Activated T-cell treated with anti-CD3 and anti-CD28 coated beads, Interleukin-2, amount 50 U/mL, for 48 hours (primary cell): Measurements from ENCODE around the gene ADAM22.
"Not testable (repeated sequence)": the region's sequence is repeated elsewhere in the genome, so short reads cannot be mapped to it uniquely, and the experiment has no call there.

ENCODE experiments used
- DNase-seq, 2 experiments: peaks; one replicate each; pipeline ENCODE4 v3.0.0-alpha.2; 2020

Gene ADAM22, protein sequence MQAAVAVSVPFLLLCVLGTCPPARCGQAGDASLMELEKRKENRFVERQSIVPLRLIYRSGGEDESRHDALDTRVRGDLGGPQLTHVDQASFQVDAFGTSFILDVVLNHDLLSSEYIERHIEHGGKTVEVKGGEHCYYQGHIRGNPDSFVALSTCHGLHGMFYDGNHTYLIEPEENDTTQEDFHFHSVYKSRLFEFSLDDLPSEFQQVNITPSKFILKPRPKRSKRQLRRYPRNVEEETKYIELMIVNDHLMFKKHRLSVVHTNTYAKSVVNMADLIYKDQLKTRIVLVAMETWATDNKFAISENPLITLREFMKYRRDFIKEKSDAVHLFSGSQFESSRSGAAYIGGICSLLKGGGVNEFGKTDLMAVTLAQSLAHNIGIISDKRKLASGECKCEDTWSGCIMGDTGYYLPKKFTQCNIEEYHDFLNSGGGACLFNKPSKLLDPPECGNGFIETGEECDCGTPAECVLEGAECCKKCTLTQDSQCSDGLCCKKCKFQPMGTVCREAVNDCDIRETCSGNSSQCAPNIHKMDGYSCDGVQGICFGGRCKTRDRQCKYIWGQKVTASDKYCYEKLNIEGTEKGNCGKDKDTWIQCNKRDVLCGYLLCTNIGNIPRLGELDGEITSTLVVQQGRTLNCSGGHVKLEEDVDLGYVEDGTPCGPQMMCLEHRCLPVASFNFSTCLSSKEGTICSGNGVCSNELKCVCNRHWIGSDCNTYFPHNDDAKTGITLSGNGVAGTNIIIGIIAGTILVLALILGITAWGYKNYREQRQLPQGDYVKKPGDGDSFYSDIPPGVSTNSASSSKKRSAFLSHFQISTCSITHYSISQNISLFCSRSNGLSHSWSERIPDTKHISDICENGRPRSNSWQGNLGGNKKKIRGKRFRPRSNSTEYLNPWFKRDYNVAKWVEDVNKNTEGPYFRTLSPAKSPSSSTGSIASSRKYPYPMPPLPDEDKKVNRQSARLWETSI

DNA sequence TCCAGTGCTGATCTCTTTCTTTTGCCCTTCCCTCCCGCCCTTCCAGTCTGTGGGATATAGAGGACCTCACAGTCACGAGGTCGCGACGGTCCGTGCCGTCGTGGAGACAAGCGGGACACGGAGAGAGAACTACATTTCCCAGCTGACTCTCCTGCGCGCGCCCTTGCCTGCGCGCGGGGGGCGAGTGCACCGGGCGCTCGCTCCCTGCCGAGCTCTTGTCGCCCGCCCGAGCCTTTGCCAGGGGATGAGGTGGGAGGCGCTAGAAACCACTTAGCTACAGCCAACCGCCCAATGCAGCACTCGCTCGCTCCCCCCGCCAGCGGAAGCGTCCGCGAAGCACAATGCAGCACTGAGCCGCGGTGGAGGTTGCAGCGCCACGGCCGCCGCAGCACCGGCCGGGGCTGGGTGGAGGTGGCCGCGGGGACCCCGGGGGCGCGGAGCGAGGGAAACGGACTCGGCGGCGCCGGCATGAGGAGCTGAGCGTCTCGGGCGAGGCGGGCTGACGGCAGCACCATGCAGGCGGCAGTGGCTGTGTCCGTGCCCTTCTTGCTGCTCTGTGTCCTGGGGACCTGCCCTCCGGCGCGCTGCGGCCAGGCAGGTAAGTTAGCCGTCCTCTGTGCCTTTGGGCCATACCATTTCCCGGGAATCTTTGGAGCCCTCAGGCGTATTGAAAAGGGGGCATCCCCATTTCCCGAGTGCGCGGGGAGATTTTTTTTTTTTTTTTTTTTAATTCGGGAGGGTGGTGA lies at the start of gene ADAM22:
ADAM22 (plus strand) TSS at position 299 of the 746 bp plus-strand sequence; CDS start at position 514, 215 bp downstream.
- DNase-seq, result peak; percentile 84 to 89

DNA sequence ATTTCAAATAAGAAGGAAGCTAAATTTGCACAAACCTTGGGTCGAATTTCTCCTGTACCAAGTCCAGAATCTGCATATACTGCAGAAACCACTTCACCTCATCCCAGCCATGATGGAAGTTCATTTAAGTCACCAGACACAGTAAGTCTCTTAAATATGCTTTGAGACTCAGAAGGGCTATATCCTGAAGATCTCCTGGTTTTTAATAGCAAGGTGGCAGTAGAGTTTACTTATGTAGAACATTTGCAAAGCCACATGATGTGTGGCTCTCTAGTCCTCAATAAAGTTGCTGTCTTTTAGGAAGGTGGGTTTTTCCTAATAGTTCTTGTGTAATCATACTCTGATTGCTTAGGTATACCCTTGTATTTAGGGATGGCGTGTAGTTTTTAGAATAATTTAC lies 49.0 kb upstream of the ADAM22 start:
- DNase-seq, result no peak

DNA sequence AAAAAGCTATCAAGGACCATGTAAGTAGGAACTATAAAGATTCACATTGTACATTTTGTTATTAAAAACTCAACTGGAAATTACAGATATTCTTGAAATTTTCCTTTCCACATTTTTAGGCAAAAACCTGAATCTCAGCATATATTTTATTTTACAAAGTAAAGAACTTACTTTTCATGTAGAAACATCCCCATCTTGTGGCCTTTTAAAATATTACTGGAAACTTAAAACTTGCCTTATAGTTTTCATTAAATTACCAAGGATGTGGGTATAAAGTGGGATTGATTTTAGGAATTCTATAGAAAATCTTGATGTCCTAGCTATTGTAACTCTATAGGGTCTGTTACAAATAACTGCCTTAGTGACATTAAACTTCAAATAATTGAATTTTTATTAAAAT lies 47.2 kb upstream of the ADAM22 start:
- no peak for DNase-seq

DNA sequence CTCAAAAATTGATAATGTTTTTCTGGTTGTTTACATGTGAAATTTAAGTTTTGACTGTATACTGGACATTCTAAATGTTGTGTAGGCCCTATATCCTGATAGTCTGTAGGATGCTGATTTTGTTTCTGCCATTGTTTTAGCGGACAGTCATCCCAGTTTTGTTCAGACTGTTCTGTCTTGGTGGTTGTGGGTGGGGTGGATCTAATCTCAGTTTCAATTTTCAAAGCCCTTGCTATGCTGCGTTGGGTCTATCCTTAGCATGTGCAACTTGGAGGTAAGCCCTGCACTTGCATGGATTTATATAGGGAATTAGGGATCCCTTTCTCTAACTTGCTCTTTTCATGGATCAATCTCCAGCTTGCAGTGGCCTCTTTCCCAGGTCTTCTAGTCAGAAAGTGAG lies 38.7 kb upstream of the ADAM22 start:
- no peak for DNase-seq

DNA sequence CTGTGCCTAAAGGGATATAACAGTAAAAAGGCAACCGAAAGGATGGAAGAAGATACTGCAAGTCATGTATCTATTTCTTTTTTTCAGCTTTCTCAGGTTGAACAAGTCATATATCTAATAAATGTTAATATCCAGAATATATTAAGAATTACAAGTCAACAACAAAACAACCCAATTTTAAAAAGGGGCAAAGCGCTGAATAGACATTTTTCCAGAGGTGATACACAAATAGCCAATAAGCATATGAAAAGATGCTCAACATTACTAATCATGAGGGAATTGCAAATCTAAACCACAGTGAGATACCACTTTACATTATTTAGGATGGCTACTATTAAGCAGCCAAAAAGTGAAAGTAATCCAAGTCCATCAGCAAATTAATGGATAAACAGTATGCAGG lies 34.8 kb upstream of the ADAM22 start:
- no peak for DNase-seq

DNA sequence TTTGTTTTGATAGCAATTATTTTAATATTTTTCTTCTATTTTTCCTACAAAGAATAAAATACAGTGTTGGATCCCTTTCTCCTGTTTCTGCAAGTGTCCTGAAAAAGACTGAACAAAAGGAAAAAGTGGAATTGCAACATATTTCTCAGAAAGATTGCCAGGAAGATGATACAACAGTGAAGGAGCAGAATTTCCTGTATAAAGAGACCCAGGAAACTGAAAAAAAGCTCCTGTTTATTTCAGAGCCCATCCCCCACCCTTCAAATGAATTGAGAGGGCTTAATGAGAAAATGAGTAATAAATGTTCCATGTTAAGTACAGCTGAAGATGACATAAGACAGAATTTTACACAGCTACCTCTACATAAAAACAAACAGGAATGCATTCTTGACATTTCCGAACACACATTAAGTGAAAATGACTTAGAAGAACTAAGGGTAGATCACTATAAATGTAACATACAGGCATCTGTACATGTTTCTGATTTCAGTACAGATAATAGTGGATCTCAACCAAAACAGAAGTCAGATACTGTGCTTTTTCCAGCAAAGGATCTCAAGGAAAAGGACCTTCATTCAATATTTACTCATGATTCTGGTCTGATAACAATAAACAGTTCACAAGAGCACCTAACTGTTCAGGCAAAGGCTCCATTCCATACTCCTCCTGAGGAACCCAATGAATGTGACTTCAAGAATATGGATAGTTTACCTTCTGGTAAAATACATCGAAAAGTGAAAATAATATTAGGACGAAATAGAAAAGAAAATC lies 26.7 kb upstream of the ADAM22 start:
- not testable (repeated sequence) for DNase-seq

DNA sequence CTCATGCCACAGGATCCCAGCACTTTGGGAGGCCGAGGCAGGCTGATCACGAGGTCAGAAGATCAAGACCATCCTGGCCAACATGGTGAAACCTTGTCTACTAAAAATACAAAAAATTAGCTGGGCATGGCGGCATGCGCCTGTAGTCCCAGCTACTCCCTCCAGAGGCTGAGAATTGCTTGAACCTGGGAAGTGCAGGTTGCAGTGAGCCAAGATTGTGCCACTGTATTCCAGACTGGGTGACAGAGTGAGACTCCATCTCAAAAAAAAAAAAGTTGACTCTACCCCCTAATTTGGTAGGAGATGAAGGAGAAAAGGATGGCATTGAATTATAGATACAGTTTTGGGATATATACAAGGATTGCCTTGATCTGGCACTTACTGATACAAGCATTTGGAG lies 25.2 kb upstream of the ADAM22 start:
- not testable (repeated sequence) for DNase-seq

DNA sequence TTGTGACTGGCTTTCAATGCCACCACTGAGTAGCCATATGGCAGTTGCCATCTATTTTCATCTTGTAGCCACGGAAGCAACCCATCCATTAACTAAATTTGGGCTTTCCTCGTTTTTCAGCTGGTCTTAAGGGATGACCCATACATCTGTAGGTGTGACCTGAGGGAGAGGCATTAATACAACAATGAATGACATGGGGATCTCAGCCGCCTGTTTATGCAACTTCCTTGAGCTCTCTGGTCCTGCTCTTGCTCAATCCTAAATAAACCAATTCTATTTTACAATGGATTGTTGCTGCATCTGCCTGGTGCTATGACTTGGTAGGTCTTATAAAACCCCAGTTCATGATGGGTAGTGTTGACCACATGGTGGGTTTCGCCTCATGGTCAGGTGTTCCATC lies 21.9 kb upstream of the ADAM22 start:
- DNase-seq, result no peak

DNA sequence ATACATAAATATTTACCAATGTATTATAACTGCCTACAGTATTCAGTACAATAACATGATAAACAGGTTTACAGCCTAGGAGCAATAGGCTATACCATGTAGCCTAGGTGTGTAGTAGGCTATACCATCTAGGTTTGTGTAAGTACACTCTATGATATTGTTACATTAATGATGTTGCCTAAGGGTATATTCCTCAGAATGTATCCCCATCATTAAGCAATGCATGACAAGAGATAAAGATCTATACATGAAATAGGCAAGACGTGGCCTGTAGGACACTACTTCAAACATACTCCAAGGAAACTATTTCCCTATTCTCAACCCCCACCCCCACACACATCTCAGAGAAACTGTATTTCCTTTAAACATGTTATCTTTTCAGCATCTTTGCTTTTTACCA lies 15.3 kb upstream of the ADAM22 start:
- DNase-seq, result no peak

DNA sequence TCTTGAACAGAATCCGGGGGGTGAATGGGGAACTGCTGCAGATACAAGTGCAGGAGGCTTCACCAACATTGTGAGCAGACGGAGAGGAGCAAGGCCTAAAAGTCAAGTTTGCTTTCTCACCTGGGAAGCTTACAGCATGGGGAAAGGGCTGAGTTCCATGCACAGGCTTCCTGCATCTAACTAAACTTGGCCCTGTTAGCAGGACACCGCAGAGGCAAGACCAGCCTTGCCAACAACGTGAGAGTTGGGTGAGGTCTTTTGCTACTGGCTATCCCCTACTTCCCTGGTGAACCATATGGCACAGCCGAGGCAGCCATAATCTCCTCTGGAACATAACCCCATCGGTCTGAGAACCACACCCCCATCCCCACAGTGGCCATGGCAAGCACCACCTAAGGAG lies 14.2 kb upstream of the ADAM22 start:
- no peak for DNase-seq

DNA sequence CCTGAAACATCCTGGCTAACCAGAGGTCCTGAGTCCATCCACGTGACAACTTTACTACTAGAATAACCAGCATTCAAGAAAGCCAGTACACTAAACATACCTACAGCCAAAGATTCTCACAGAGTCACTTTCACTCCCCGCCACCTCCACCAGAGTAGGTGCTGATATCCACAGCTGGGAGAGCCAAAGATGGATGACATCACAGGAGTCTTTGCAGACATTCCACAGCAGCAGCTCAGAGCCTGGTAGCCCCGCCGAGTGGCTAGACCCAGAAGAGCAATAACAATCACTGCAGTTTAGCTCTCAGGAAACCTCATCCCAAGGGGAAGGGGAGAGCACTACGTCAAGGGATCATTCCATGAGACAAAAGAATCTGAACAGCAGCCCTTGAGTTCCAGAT lies 13.5 kb upstream of the ADAM22 start:
- no peak for DNase-seq

DNA sequence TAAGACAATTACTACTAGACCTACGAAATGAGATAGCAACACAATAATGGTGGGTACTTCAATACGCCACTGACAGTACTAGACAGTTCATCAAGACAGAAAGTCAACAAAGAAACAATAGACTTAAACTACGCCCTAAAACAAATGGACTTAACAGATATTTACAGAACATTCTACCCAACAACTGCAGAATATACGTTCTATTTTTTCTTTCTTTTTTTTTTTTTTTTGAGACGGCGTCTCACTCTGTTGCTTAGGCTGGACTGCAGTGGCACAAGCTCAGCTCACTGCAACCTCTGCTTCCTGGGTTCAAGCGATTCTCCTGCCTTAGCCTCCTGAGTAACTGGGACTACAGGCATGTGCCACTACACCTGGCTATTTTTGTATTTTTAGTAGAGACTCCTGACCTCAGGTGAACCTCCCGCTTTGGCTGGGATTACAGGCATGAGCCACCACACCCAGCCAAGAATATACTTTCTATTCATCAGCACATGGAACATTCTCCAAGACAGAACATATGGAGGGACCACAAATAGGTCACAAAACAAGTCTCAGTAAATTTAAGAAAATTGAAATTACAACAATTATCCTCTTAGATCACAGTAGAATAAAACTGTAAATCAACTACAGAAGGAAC lies 11.2 kb upstream of the ADAM22 start:
- not testable (repeated sequence) for DNase-seq

DNA sequence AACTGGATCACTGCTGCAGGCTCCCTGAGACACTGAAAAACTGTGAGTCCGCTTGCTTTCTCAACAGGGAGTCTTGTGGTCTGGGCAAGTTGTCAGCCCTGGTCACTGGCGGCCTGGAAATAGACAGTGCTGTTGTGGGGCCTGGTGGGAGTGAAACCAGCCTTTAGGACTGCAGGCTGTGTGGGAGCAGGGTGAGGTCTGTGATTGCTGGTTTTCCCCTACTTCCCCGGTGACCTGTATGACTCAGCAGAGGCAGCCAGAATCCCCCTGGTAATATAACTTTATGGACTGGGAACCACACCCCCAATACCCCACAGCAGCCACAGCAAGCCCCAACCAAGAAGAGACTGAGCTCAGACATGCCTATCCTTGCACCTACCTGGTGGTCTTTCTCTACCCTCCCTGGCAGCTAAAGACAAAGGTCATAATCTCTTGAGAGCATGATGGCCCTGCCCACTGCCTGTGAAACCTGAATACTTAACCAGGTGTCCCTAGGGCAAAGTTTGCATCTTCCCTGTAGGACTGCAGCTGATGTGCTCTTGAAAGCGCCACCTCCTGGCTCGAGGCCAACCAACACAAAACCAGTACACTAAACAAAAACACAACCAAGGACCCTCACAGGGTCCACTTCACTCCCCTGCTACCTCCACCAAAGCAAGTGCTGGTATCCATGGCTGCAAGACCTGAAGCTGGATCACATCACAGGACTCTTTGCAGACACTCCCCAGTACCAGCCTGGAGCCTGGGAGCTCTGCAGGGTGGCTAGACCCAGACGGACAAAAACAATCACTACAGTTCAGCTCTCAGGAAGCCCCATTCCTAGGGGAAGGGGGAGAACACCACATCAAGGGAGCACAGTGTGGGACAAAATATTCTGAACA lies 7.2 kb upstream of the ADAM22 start:
- DNase-seq, result no peak

DNA sequence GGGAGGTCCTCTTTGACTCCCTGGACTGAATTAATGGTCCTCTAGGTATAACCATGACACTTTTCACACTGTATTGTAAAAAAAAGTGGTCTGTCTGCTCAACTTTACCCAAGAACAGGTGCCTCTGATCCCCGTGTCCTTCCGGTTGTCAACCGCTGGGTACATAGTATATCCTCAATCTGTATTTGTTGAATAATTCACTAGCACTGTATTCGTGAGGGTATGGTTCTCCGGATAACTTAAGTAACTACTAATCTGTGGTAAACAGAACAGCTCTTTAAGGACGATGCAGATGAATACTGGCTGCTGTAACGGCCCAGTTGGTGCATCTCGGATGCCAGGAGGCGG lies 472 bp upstream of the ADAM22 start:
- DNase-seq, result no peak

DNA sequence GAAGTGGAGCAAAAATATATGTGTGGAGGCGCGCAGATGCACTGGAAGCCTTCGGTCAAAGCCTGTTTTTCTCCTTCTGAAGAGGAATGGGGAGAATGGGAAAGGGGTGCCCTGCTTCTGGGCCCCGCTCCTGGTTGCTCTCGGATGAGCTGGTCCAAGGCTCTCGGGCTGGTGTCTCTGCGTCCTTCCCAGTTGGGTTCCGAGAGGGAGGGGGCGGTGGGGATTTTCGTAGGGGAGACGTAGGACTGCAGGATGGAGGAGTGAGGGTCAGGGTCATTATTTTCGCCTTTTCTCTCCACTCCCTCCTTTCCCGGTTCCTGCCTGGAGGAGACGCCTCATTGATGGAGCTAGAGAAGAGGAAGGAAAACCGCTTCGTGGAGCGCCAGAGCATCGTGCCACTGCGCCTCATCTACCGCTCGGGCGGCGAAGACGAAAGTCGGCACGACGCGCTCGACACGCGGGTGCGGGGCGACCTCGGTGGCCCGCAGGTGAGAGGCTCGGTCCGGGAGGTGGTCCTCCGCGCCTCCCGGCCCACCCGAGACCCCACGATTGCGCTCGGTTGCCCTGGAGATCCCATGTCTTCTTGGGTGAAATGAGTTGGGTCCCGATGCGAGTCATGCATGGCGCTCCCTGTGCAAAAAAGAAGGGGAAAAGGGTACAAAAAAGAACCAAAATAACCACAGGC lies 790 bp downstream of the ADAM22 start:
- DNase-seq, result peak; percentile 41 to 49

DNA sequence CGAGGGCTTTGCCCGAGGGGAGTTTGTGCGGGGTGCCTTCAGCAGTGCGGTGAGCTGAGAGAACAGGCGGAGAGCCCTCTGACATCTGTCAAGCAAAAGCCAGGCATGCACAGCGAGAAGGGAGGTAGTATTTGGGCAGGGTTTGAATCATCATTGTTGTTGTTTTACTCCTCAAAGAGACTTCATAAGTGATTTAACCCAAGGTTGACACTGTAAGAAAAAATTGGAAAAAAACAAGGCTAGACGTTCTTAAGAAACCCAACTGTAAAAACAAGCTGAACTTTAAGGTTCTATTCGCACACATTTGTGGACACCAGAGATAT lies 1.3 kb downstream of the ADAM22 start:
- DNase-seq, result no peak

DNA sequence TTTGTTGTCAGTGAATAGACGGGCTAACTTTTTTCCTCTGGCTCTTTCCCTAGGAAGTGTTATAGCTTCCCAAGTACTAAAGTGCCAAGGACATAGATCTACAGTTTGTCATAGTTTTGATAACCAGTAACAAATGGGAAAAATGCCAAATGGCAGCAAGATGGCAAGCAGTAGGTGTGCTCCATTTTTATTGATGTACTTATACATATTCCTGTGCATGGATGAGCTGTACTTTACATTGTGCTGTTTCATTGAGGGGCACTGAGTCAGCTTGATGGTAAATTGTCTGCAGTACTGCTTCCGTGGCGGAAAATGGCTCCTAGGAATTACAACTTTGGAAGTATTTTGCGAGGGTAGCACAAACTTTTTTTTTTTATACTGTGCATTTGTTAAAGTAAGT lies 7.1 kb downstream of the ADAM22 start:
- no peak for DNase-seq

DNA sequence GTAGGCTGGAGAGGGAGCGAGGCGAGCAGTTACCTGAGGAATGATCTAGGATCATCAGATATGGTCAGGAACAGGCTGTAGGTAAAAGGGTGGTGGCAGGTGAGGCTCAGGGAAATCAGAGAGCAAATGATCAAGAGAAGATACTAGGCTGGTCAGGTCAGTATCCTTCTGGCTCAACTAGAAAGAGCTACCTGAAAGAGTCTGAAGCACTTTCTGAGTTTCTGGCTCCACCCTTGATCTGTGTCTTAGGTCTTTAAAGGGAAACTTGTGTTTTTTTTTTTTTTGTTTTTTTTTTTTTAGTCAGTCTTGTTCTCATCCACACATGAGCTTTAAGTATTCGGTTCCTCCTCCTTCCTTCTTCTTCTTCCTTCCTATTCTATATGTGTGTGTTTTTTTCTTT lies 10.5 kb downstream of the ADAM22 start:
- no peak for DNase-seq

DNA sequence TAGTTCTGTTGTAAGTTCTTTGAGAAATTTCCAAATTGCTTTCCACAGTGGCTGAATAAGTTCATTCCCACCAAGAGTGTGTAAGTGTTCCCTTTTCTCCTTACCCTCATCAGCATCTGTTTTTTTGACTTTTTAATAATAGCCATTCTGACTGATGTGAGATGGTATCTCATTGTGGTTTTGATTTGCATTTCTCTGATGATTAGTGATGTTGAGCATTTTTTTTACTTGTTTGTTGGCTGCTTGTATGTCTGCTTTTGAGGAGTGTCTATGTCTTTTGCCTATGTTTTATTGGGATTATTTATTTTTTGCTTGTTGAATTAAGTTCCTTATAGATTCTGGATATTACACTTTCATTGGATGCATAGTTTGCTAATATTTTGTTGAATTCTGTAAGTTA lies 11.9 kb downstream of the ADAM22 start:
- DNase-seq, result not testable (repeated sequence)

DNA sequence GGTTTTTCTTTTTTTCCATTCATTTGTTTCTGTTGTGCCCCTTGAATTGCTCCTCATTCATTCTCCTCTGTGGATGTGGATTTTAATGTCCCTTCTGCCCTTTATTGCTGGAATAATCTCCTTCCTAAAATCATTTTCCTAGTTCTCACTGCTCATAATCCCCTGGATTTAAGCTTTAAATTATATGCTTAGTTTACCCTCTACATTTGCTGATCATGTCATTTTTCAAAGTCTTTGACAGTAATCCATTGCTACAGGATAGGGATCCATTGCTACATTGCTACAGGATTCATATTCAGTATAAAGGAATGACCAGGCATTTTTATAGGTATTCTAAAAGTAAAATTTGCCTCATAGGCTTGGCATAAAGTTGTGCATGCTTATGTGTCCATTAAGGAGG lies 14.3 kb downstream of the ADAM22 start:
- no peak for DNase-seq
